ENCODE data around the gene ASCL5.

GRCh38 chr1:201172326-201172725 lies 45.3 kb upstream of the ASCL5 start:
- no peak for TF ChIP-seq CTCF (IDR thresholded peaks at IDR 0.05)
- TF ChIP-seq POLR2A (IDR thresholded peaks at IDR 0.05): no peak
- no peak for TF ChIP-seq POLR2AphosphoS5 (IDR thresholded peaks at IDR 0.05; ENCODE audit: insufficient read depth in 1 of 2, low read depth in 1 of 2)

Data from vagina (tissue), 2 donors.